Ramos (cell line): ENCODE measurements around the gene PHF2.

Experiments
- in situ Hi-C: fragments of 300-500 bp; cut with MboI; formaldehyde crosslinking; loops from one replicate; pipeline ENCODE4 v1.14.3; 2022; ENCODE audit warnings: low sequenced_read_pairs; ENCODE audit not compliant: unreplicated experiment

Gene PHF2

DNA sequence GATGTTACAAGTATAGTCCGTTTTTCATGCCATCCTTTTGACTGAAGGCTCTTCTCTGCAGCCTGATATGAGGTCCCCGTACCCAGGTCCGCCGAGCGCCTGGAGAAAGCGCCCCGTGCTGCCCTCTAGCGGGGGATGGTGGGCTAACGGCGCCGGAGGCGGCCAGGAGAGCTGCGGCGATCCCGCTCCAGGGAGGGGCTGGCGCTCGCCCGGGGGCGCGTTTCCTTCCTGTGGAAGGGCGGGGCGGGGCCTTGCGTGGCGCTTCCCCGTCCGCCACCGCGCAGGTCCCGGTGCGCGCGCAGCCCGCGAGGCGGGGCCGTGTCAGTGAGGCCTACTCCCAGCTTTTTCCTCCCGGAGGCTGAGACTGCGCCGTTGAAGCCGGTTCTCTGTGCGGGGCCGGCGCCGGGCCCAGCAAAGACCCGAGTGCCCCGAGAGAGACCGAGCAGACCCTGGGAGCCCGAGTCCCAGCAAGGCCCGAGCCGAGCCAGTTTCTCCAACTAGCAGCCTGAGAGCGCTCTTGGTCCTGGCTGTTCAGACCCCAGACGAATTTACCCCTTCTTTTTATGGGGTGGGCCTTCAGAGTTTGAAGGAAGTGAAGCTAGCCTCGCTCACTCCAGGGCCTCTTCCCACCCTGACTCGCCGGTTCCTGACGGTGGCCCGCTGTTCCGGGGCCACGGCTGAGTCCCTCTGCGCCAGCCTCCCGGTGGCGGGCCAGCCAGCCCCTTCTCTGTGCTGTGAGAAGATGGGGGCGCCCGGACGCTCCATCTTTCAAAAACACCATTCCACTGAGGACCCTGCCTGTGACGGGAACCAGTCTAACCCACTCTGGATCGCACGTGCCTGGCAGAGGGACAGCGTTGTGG is 9.7 kb upstream of the PHF2 start:
- in situ Hi-C loops: loop anchor here (25.0 kb wide), 1 partner anchor 404 kb away; no protein-coding TSS in a partner anchor

DNA sequence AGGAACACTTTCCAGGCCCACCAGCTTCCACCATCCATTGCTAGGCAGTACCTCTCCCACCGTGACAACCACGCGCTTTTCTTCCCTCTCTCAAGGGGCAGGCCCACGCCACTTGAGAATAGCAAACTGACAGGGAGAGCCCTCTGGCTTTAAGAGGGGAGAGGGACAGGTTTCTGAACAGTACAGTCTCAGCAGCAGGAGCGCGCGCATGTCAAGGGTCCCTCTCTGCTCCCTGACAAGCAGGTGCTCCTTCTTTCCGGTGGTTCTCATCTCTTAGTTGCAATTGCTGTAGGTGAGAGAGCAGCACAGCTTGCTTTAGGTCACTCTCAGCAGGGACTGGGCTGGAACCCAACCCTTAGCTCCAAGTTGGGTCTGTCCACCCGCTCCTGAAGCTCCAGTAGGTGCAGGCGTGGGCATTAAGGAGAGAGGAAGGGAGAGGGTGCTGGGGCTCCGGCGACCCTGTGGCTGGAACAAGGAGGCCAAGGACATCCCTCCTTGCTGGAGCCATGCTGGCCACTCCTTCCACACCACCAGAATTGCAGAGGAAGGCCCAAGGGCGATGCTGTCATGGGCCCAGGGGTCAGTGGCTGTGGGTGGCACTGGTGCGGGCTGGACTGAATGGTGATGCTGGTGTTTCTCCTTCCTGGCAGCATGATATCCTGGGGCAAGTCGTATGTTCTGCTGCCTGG is 9.0 kb upstream of the PHF2 start:
- in situ Hi-C loops: loop anchor here (25.0 kb wide), 1 partner anchor 405 kb away; no protein-coding TSS in a partner anchor

DNA sequence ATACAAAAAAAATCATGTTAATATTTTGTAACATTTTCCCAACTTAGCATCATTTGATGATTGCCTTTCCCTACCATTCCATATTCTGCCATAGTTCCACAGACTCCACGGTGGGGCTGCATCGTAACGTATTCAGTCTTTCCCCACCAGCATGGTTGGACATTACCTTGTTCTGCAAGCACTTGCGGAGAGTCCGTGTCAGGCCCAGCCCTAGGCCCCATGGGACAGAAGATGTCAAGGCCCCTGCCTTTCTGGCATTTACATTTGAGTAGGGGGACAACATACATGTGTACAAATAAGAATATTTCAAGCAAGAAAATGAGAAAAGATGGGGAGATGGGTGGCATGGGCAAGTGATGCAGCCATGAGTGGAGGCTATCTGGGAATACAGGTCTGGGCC is 8.2 kb upstream of the PHF2 start:
- in situ Hi-C loops: loop anchor here (25.0 kb wide), 1 partner anchor 406 kb away; no protein-coding TSS in a partner anchor

DNA sequence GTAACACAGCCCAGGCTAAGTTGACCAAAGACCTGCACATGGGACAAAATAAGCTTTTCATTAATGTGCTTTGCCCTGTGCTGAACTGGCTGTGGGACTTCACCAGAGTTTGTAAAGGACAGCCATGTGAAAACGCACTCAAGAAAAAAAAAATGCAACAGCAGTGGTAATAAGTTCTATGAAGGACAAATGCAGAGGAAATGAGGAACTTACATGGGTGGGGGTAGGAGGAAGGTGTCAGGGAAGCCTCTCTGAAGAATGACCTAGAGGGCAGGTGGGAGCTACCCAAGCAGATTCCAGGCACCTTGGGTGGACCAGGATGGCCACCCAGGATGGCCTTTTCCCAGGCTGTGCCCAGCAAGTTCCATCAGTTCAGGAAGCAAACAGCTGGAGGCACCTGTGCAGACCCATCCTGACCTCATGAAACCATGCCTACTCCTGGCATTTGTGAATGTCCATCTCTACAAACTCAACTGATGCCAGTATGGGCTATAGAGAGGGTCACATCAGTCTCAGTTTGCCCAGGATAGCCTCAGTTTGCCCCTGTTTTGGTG is 6.7 kb upstream of the PHF2 start:
- in situ Hi-C loops: loop anchor here (25.0 kb wide), 1 partner anchor 407 kb away; no protein-coding TSS in a partner anchor

DNA sequence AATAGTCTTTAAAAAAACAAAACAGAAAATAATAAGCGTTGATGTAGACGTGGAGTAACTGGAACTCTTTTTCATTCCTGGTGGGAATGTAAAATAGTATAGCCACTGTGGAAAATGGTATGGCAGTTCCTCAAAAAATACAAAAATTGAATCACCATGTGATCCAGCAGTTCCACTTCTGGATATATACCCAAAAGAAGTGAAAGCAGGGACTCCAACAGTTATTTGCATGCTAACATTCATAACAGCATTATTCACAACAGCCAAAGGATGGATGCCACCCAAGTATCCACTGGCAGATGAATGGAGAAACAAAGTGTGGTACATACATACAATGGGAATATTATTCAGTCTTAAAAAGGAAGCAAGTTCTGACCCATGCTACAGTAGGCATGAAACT is 4.2 kb upstream of the PHF2 start:
- in situ Hi-C loops: loop anchor here (25.0 kb wide), 1 partner anchor 410 kb away; no protein-coding TSS in a partner anchor

DNA sequence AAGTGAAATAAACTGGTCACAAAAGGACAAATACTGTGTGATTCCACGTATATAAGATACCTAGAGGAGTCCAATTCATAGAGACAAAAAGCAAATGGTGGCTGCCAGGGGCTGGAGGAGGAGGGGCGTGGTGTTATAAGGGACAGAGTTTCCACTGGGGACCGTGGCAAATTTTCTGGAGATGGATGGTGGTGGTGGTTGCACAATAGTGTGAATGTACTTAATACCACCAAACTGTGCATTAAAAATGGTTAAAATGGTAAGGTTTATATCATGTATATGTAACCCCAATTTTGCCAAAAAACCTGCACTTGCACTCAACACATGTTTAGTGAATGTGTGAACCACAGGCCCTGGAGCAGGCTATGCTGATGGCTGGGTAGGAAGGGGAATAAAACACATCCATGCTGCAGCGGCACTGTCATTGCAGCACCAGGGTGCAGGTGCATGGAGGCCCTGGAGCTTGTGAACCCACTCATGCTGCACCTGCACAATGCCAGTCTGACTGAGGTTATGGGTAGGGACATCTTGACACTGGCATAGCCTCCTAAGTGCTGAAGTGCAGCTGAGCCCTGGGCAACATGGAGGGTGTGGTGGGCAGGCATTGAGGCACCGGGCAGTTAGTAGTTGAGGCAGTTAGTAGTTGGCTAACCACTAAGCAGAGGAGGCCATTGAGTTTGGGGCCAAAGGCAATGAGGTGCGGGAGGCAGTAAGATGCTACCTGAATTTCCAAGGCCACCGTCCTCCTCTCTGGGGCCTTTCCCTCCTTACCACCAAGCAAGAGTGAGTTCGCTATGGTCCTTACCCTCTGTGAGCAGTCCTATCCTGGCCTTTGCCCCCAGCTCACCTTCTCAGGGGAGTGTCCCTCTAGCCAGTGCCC is 3.5 kb upstream of the PHF2 start:
- in situ Hi-C loops: loop anchor here (25.0 kb wide), 1 partner anchor 411 kb away; no protein-coding TSS in a partner anchor

DNA sequence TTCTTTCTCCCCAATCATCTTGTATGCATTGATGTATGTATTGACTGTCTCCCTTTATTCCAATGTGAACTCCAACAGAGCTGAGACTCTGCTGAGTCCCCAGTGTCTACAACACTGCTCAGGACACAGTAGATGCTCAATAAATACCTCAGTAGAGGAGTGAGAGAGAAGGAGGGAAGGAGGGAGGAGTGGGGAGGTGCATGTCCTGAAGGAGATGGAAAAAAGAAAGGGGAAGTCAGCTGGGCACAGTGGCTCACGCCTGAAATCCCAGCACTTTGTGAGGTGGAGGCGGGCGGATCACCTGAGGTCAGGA is 2.9 kb upstream of the PHF2 start:
- in situ Hi-C loops: loop anchor here (25.0 kb wide), 1 partner anchor 411 kb away; no protein-coding TSS in a partner anchor

DNA sequence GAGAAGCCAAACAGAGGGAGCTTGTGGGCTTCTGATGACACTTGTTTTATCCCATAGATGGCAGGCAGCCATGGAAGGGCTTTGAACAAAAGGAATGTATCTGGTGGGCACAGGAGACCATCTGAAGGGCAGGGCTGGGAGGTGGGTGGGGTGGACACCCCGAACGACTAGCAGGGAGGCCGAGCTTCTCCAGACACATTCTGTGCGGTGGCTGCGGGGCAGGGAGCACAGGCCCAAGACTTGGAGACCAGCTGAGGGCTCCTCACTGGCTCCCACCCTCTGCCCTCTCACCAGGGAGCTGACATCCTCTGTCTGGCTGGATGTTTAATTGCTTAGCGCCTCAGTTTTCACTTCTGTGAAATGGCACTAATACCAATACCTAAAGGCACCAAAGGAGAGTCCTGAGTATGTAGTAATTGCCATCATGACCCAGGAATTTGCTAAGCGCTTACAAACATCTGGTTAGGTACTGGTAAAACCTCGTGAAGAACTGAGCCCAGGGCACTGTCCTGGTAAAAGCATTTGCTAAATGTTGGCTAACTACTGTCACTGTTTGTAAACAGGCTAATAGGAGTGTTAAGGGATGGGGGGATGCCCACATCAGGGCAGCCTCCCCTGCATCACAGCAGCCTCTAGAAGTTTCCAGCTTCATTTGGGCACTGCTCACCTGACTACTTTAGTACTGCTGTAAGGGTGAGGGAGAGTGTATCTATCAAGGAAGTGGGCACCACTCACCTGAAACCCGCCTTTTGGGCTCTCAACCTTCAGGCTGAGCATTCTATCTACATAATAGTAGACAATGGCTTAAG is 2.1 kb upstream of the PHF2 start:
- in situ Hi-C loops: loop anchor here (25.0 kb wide), 1 partner anchor 412 kb away; no protein-coding TSS in a partner anchor

DNA sequence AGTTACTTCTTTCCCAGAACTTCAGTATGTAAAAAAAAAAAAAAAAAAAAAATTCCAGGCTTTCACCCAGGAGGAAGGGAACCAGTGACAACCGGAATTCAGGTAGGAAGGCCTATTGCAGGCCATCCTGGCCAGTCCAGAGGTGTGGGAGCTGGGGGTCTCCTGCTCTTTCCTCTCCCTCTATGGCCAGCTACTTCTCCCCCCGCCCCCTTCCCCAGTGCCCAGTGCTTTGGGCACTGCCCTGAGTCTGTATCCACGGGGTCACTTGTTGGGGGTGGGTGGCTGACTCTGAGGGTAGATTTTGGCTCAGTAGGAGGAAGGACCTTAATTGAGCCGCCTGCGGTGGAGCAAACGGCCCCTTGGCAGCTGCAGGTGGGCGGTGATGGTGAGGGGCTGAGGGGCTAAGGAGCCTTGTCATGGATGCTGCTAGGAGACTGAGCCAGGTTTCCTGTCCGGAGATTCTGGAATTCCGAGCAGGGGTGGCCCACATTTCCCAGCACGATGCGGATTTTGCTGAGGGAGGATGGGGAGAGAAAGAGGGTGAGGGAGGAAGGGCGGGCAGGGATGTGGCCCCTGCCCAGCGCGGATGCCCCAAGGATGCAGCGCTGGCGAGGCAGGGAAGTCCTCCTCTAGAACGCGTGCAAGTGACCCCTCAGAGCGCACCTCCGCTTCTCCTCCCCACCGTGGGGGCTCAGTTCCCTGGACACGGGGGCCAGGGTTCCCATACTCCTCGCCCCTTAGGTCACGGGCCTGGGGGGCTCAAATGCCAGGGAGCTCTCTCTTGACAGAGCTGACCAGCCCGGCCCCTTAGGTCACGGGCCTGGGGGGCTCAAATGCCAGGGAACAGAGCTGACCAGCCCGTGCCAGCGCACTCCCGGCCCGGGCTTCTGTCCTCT is 1.2 kb upstream of the PHF2 start:
- in situ Hi-C loops: loop anchor here (25.0 kb wide), 1 partner anchor 413 kb away; no protein-coding TSS in a partner anchor

DNA sequence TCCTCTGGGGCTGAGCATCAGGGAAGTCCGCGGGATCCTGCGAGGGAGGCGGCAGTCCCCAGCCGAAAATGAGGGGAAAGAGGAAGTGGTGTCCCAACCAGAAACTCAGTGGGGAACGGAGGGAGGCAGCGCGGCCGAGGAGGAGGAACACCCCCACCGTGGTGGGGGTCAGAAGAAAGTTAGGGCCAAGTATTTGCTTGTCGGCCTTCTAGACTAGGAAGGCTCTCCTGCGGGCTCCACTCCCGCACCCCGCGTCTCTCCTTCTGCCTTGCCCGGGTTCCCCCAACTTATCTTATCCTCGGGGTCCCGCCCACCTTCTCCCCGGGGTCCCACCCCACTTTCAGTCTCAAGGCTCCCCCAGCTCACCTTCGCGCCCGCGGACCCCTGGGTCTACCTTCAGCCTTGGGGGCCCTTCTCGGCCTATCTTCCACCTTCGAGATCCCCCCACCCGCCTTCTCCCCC is 557 bp upstream of the PHF2 start:
- in situ Hi-C loops: no loop called here

DNA sequence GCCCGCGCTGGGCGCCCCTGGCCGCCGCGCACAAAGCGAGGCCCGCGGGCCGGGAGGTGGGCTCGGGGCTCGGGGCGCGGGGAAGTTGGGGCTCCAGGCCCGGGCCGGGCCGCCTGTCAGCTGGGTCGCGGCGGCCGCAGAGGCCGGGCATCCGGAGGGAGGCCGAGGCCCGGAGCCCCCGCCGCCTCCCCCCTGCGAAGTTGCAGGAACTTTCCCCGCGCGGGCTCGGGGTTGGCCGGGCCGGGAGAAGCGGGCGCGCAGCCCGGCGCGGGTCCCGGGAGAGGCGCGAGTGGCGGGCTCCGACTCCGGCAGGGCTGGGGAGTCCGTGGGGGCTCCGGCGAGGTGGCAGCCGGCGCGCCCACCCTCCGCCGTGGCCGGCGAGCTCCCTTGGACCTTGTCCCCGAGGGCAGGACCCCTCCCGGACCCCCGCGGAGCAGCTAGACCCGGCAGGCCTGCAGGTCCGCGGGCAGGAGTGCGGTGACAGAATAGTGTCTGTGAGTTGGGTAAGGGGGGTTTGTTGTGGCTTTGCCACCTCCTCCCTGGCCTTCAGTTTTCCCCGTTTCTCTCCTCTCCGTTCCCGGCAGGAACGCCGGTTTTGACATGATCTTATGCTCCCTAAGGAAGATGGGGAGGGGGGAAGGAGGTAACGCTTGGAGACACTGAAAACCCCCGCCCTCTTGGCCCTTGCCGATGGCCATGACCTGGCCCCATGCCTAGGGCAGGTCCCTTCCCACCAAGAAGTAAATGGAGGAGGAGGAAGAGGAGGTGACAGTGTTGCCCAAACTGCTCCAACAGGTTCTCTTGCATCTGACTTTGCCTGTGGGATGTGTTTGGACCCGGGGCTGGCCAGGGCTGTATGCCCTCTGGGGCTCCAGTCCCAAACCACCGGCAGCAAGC is 942 bp downstream of the PHF2 start:
- in situ Hi-C loops: no loop called here

DNA sequence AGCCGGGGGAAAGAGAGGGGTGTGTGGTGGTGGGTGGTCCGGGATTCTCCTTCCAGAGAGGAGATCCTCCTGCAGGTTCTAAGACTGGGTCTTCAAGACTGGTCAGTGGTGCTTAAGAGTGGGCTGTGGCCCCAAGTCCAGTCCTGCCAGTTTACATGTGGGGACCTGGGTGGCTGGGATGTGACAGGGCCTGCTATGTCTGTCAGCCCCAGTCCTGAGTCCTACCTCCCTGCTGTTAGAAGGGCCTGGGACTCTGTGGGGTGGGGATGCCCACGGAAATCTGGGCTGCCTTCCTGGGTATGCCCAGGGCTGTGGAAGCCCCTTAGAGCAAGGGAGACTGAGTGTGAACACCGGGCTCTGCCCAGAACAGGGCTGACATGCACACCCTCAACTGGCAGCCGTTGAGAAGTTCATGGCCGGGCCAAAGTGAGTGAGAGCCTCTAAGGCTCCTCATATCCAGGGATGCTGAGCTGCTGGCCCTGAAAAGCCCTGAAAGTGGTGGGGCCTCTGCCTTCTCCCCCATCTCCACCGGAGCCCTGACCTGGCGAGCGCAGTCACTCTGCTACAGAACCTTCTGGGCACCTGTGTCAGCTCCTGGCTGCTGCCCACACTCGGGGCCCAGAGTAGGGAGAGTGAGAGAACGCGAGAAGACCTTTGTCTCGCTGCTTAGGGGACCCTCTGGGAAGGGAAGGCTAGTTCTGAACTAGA is 1.7 kb downstream of the PHF2 start:
- in situ Hi-C loops: no loop called here

DNA sequence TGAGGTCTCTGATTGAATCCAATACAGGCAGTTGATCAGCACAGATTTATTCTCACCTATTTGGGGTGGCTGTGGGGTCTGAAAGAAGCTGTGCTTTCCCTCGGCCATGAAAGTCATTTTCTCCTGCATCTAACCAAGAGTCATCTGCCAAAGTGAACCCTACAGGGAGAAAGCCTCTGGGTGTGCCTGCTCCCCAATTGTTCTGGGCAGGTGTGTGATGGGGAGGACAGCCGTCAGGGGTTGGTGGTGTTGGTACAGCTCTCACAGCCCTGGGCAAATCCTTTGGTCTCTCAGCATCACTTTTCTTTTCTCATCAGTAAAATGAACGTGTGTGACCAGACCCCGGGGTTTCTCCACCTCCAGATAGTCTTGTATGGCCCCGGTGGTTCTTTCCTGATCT is 2.5 kb downstream of the PHF2 start:
- in situ Hi-C loops: no loop called here

DNA sequence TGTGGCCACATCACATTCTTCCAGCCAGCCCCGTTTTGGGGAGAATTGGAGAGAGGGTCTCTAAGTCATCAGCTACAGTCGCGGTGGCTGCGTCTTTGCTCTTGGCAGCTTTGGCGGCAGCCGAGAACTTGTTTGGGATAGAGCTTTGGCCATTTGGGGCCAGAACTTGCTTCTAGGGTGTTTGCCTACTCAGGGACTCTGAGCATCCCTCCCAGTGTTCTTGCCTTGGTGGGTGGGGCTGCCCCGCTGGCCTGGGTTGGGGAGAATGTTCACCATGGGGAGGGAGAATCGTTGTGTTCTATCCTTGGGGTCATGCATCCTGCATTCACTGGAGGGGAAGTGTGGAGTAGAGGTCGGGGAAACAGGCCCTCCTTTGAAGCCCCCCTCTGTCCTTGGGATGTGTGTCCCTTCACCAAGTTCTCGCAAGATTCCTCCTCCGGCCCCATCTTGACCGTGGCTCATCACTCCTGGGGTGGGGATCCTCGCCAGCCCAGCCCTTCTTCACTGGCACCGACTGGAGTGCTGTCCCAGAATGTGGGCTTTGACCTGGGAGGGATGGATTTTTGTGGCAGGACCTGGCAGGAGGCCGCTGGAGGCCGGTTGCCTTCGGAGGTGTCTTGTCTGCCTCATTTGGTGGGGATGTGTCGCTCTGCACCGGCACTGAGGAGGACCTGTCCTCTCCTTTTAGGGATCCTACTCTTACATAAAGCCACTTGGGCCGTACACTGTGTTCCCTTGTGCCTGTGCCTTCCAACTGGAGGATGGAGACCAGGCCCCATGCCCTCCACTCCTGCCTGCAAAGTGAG is 3.5 kb downstream of the PHF2 start:
- in situ Hi-C loops: no loop called here

DNA sequence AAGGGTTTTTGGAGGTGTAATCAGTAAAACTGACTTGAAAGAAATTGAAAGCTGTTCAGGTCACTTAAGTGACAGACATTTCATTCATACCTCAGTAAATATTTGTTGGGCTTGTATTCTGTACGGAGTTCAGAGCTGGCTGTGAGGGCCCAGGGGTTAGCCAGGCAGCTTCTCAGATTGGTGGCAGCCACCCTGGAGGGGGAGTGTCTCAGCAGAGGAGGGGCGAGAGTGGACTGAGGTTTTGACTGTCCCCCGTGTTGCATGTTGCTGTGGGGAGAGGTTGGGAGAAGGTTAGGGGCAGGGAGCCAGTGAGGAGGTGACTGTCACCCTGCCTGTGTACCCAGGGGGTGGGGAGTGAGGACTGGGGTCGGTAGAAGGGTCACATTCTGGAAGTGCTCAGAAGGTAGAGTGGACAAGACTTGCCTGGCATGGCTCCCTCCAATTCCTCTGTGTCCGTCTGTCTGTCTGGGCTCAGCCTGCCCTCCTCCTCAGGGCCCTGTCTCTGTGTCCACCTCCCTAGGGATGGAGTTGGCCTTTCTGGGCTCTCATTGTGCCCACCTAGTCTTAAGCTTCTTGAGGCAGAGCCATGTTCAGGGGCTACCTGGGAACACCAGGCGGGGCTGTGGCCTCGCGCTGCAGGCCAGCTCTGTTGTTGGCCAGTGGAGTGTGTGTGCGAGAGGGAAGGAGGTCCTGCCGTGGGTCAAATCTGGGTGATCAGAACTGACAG is 4.4 kb downstream of the PHF2 start:
- in situ Hi-C loops: no loop called here
